ENCODE data around the gene IRAK4. TPM values are rescaled to one million over a fixed set of nuclear protein-coding genes. Genes with fewer than 3 reads are reported as not detected.

The IRAK4 gene
- total RNA-seq, 1 donor from 2014 or later = 9.9 TPM

DNA sequence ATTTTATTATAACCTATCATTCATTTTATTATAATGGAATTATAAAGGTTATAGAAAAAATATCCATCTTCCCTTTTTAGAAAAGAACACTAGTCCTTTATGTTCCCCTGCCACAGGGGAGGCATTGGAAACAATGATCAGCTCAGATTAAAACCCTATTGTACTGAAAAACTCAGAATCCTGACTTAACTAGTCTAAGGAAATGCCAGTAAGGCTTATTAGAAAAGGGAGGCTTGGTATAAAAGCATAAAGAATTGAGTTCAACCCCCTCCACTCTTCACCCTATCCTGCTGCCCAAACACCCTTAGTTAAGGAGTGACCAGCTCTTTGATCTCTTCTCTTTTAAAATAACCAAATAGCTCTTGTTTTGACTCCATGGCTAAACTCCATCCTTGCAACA is 36.1 kb upstream of the IRAK4 start:
- no peak overlapping the region for H3K4me2 ChIP-seq (ENCODE audit: low read length)
- H3K36me3 Mint-ChIP-seq (ENCODE audit: low read depth, unreplicated experiment) = peaks cover 2% of the 10 kb centered on the region
- no peaks in the 10 kb centered on the region for H3K79me2 ChIP-seq (ENCODE audit: insufficient read depth, low read length)
- FAIRE-seq = no peak
- H3K27ac Mint-ChIP-seq (ENCODE audit: unreplicated experiment) = no peak overlapping the region
- H3K27ac ChIP-seq (ENCODE audit: low read depth, low read length) = no peak overlapping the region
- H3K4me3 ChIP-seq (ENCODE audit: insufficient read depth, low read depth, low read length) = no peak overlapping the region
- no peak overlapping the region for H3K9ac ChIP-seq (ENCODE audit: low read length)
- H3K4me3 Mint-ChIP-seq (ENCODE audit: unreplicated experiment) = no peak overlapping the region
- no peaks in the 10 kb centered on the region for H3K4me1 Mint-ChIP-seq (ENCODE audit: low read depth, unreplicated experiment)
- no peak for DNase-seq (ENCODE audit: low read depth)
- H3K9me3 ChIP-seq (ENCODE audit: insufficient read depth, low read depth, low read length) = no peaks in the 10 kb centered on the region
- H2AFZ ChIP-seq (ENCODE audit: low read depth, low read length) = no peak overlapping the region
- no peaks in the 10 kb centered on the region for H4K20me1 ChIP-seq (ENCODE audit: insufficient read depth, low read length)
- H3K27me3 Mint-ChIP-seq (ENCODE audit: low read depth, unreplicated experiment) = no peaks in the 10 kb centered on the region
- no peaks in the 10 kb centered on the region for H3K36me3 ChIP-seq (ENCODE audit: insufficient read depth, low read length)
- peaks cover 2% of the 10 kb centered on the region for H3K9me3 Mint-ChIP-seq (ENCODE audit: unreplicated experiment)
- H3K27me3 ChIP-seq (ENCODE audit: insufficient read depth, low read length) = no peaks in the 10 kb centered on the region
- TF ChIP-seq EZH2 (IDR thresholded peaks at IDR 0.05; ENCODE audit: insufficient read depth, low read length) = no peak
- TF ChIP-seq, protein P1, sequence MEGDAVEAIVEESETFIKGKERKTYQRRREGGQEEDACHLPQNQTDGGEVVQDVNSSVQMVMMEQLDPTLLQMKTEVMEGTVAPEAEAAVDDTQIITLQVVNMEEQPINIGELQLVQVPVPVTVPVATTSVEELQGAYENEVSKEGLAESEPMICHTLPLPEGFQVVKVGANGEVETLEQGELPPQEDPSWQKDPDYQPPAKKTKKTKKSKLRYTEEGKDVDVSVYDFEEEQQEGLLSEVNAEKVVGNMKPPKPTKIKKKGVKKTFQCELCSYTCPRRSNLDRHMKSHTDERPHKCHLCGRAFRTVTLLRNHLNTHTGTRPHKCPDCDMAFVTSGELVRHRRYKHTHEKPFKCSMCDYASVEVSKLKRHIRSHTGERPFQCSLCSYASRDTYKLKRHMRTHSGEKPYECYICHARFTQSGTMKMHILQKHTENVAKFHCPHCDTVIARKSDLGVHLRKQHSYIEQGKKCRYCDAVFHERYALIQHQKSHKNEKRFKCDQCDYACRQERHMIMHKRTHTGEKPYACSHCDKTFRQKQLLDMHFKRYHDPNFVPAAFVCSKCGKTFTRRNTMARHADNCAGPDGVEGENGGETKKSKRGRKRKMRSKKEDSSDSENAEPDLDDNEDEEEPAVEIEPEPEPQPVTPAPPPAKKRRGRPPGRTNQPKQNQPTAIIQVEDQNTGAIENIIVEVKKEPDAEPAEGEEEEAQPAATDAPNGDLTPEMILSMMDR (IDR thresholded peaks at IDR 0.05; ENCODE audit: insufficient read depth, low read depth, low read length) = no peak
- no peaks in the 10 kb centered on the region for H3K4me1 ChIP-seq (ENCODE audit: insufficient read depth, low read length)

GRCh38 chr12:43723134-43723533 is 35.6 kb upstream of the IRAK4 start:
- no peak overlapping the region for H3K4me3 ChIP-seq (ENCODE audit: insufficient read depth, low read depth, low read length)
- no peak overlapping the region for H3K27ac ChIP-seq (ENCODE audit: low read depth, low read length)
- FAIRE-seq = no peak
- no peak for TF ChIP-seq EZH2 (IDR thresholded peaks at IDR 0.05; ENCODE audit: insufficient read depth, low read length)
- TF ChIP-seq, protein P1 (IDR thresholded peaks at IDR 0.05; ENCODE audit: insufficient read depth, low read depth, low read length) = no peak
- no peak overlapping the region for H2AFZ ChIP-seq (ENCODE audit: low read depth, low read length)
- no peak overlapping the region for H3K9ac ChIP-seq (ENCODE audit: low read length)
- no peak overlapping the region for H3K4me3 Mint-ChIP-seq (ENCODE audit: unreplicated experiment)
- no peaks in the 10 kb centered on the region for H3K4me1 ChIP-seq (ENCODE audit: insufficient read depth, low read length)
- H3K4me1 Mint-ChIP-seq (ENCODE audit: low read depth, unreplicated experiment) = no peaks in the 10 kb centered on the region
- H3K27me3 ChIP-seq (ENCODE audit: insufficient read depth, low read length) = no peaks in the 10 kb centered on the region
- H3K9me3 Mint-ChIP-seq (ENCODE audit: unreplicated experiment) = peaks cover 2% of the 10 kb centered on the region
- H3K27me3 Mint-ChIP-seq (ENCODE audit: low read depth, unreplicated experiment) = no peaks in the 10 kb centered on the region
- no peak for DNase-seq (ENCODE audit: low read depth)
- no peaks in the 10 kb centered on the region for H3K9me3 ChIP-seq (ENCODE audit: insufficient read depth, low read depth, low read length)
- H3K4me2 ChIP-seq (ENCODE audit: low read length) = no peak overlapping the region
- no peaks in the 10 kb centered on the region for H3K36me3 ChIP-seq (ENCODE audit: insufficient read depth, low read length)
- H4K20me1 ChIP-seq (ENCODE audit: insufficient read depth, low read length) = no peaks in the 10 kb centered on the region
- no peak overlapping the region for H3K27ac Mint-ChIP-seq (ENCODE audit: unreplicated experiment)
- peaks cover 2% of the 10 kb centered on the region for H3K36me3 Mint-ChIP-seq (ENCODE audit: low read depth, unreplicated experiment)
- no peaks in the 10 kb centered on the region for H3K79me2 ChIP-seq (ENCODE audit: insufficient read depth, low read length)

DNA sequence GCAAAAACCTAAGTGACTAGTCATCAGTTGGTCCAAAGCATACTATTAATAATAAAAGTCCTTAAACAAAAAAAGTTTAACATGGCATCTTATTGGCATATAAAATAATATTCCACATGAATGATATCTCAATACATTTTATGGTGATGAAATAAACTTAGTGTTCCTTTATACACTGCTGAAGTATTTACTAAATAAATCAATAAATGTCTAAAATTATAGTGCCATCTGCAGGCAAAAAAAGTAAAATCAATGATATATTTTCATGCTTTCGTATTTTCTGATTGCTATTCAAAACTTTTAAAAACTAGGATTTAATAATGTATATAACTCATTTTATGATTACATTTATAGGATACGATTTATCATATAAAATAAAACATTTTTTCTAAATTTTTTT is 30.6 kb upstream of the IRAK4 start:
- Histone ChIP-seq H3K36me3 (ENCODE audit: insufficient read depth, low read length) (no peaks in the 10 kb centered on the region), H3K79me2 (ENCODE audit: insufficient read depth, low read length) (no peaks in the 10 kb centered on the region), H2AFZ (ENCODE audit: low read depth, low read length) (no peak overlapping the region), H4K20me1 (ENCODE audit: insufficient read depth, low read length) (no peaks in the 10 kb centered on the region), H3K4me2 (ENCODE audit: low read length) (no peak overlapping the region), H3K9ac (ENCODE audit: low read length) (no peak overlapping the region), H3K9me3 (ENCODE audit: insufficient read depth, low read depth, low read length) (no peaks in the 10 kb centered on the region), H3K4me3 (ENCODE audit: insufficient read depth, low read depth, low read length) (no peak overlapping the region), H3K4me1 (ENCODE audit: insufficient read depth, low read length) (no peaks in the 10 kb centered on the region), H3K27me3 (ENCODE audit: insufficient read depth, low read length) (no peaks in the 10 kb centered on the region), H3K27ac (ENCODE audit: low read depth, low read length) (no peak overlapping the region)
- H3K4me1 Mint-ChIP-seq (ENCODE audit: low read depth, unreplicated experiment) = no peaks in the 10 kb centered on the region
- H3K36me3 Mint-ChIP-seq (ENCODE audit: low read depth, unreplicated experiment) = peaks cover 2% of the 10 kb centered on the region
- H3K27me3 Mint-ChIP-seq (ENCODE audit: low read depth, unreplicated experiment) = no peaks in the 10 kb centered on the region
- H3K27ac Mint-ChIP-seq (ENCODE audit: unreplicated experiment) = no peak overlapping the region
- H3K4me3 Mint-ChIP-seq (ENCODE audit: unreplicated experiment) = no peak overlapping the region
- peaks cover 2% of the 10 kb centered on the region for H3K9me3 Mint-ChIP-seq (ENCODE audit: unreplicated experiment)
- no peak for TF ChIP-seq EZH2 (IDR thresholded peaks at IDR 0.05; ENCODE audit: insufficient read depth, low read length)
- TF ChIP-seq, protein P1 (IDR thresholded peaks at IDR 0.05; ENCODE audit: insufficient read depth, low read depth, low read length) = peak; percentile 21
- DNase-seq (ENCODE audit: low read depth) (no peak), FAIRE-seq (no peak)

Data from astrocyte (in vitro differentiated cells and primary cell).